GM10248 (cell line): ENCODE data around the gene KCNE1.
A peak's percentile ranks its signal among the peaks of the same experiment; 100 is the strongest.

Experiments
- CTCF ChIA-PET: fragments of 300-600 bp; sonication (Branson Sonifier 250); formaldehyde crosslinking; extraction: SDS; loops from one replicate; lab custom pipeline; 2021; ENCODE audit warnings: antibody characterized with exemption; lab: Yijun Ruan, JAX
- POLR2A ChIA-PET: fragments of 350-650 bp; sonication (Branson Sonifier 250); formaldehyde crosslinking; extraction: SDS; loops from one replicate; lab custom pipeline; 2020; ENCODE audit warnings: antibody characterized with exemption; lab: Yijun Ruan, JAX
- DNase-seq: peaks from one replicate; pipeline ENCODE4 v3.0.0; 2012; ENCODE audit errors: extremely low spot score
- TF ChIP-seq, protein P1 (sequence below): IDR thresholded peaks from 2 replicates; pipeline ENCODE4 v1.5.1; 2012; ENCODE audit warnings: mild to moderate bottlenecking, low read depth; ENCODE audit errors: extremely low read depth, missing control alignments, control extremely low read depth

KCNE1 gene

DNA sequence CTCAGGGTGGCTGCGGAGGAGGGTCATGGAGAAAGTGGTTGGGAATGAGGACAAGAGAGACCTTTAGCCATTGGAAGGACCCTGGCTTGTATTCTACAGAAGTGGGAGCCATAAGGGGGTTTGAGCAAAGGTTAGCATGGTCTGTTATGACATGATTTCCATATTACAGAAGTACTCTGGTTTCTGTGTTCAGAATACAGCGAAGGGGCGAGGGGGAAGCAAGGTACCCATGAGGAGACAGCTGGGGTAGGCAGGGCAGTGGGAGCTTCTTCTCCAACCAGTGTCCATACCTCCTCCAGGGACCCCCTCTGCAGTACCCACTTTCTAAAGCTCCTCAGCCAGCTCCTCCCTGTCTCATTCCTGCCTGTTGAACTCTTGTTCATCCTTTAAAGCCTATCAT is 21.9 kb upstream of the KCNE1 start:
- DNase-seq: no peak
- POLR2A ChIA-PET: no interaction called here
- CTCF ChIA-PET: interaction anchor here (1.1 to 1.6 kb wide), 2 partner anchors 9 to 23 kb away, joined by 3 to 5 read pairs; no protein-coding TSS in a partner anchor
- TF ChIP-seq, protein P1, sequence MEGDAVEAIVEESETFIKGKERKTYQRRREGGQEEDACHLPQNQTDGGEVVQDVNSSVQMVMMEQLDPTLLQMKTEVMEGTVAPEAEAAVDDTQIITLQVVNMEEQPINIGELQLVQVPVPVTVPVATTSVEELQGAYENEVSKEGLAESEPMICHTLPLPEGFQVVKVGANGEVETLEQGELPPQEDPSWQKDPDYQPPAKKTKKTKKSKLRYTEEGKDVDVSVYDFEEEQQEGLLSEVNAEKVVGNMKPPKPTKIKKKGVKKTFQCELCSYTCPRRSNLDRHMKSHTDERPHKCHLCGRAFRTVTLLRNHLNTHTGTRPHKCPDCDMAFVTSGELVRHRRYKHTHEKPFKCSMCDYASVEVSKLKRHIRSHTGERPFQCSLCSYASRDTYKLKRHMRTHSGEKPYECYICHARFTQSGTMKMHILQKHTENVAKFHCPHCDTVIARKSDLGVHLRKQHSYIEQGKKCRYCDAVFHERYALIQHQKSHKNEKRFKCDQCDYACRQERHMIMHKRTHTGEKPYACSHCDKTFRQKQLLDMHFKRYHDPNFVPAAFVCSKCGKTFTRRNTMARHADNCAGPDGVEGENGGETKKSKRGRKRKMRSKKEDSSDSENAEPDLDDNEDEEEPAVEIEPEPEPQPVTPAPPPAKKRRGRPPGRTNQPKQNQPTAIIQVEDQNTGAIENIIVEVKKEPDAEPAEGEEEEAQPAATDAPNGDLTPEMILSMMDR: no peak

DNA sequence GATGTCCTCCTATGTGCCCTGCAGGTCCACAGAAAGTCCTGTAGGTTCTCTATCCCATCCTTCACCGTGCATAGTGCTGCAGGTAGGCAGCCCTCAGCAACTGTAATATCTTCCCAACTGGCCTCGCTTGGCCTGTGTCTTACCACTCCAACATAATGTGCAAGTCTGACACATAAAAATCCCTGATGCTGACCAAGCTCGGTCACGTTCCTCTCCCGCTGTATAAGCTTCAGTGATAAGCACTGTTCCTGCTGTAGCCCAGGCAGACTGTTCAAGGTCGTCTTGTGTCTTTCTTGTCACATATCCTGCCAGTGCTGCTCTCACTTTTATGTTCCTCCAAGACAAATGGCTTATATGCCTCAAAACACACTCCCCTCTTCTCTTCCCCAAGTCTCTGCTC is 19.4 kb upstream of the KCNE1 start:
- CTCF ChIA-PET: interaction anchor here (1.2 kb wide), 1 partner anchor 14 kb away, joined by 6 read pairs; no protein-coding TSS in a partner anchor

DNA sequence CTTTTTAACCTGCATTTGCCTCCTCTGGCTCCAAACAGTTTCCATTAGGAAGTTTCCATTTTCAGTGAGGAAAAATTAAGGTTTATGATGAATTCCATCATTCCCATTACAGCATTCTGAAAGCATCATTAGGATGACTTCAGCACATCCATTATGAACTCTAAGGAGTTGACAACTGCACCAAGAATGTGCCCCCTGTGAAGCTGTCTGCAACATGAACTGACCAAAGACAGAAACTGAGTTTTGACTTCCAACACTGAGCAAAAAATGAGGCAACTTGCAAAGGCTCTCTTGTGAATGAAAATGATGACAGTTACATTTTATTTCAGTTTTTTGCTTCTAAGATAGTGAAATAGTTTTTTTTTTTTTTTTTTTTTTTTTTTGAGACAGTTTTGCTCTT is 18.3 kb upstream of the KCNE1 start:
- TF ChIP-seq, protein P1: no peak
- CTCF ChIA-PET: interaction anchor here (0.9 kb wide), 1 partner anchor 101 kb away, joined by 3 read pairs; no protein-coding TSS in a partner anchor
- no peak for DNase-seq
- POLR2A ChIA-PET: no interaction called here

More for the DNA sequence above, 19.4 kb upstream of the KCNE1 start:
- no peak for DNase-seq
- TF ChIP-seq, protein P1: no peak
- POLR2A ChIA-PET: no interaction called here

DNA sequence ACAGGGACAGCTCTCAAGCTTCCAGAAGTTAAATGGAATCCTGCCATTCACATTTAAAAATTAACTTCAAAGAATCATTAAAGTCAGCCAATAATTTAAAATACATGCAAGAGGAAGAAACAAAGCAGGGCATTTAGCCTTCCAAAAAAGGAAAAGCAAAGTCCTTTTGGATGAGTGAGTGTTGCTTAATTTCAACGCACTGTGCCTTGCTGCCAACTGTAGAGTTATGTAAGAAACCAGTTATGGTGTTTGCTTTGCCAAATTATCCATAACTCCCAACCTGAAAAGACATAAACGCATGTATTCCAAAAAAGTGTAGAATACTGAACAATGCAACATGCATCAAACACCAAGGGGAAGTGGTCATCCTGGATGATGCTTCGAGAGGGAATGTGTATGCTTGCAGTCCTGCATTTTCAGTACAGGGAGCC is 16.1 kb upstream of the KCNE1 start:
- ChIA-PET POLR2A (no interaction called here), CTCF (no interaction called here)
- TF ChIP-seq, protein P1: no peak
- no peak for DNase-seq

DNA sequence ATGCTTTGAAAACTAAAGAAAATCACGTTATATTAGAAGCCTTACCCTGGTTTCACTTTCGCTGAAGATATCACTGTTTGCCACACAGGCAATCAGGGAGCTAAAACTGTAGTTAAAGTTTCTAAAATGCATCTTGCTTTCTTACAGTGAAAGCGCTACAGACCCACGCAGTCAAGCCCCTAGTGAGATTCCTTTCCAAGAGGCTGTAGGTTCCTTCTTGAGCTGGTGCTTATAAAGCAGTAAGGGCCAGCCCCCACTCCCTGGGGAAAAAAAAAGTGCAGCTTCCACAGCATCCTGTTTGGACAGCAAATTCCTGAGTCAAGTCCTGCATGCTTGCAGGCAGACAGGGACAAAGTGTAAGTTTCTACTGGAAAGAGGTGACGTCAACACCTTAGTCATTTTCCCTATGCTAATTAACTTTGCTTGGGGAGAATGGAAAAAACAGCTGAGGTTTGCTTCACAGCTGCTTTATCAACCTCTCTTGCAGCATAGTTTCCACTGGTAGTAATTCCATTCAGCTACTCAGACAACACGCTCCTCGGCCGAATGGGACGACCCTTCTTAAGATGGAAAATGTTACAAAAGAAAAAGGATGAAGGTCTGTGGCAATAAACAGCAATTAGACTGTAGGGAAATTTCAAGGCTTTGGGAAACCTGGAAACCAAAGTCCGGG is 14.7 kb upstream of the KCNE1 start:
- DNase-seq: peak; percentile 48
- POLR2A ChIA-PET: no interaction called here

DNA sequence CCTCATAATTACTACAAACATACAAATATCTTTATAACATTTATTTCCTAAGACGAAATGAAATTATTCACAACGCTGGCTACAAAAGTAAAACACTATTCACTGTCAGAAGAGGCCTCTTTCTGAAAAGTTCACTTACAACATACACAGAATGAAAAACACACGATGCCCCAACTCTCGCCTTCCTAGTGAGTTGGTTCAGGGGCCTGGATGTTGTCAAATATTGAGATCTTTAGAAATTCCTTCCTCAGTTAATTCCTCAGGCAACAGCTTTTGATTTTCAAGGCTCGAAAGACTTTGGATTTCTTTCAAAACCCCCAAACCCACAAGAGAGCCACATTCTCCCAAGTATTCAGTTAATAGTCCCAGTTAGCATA is 14.2 kb upstream of the KCNE1 start:
- ChIA-PET POLR2A (no interaction called here), CTCF (interaction anchor here (0.9 to 3.2 kb wide), 6 partner anchors 9 to 167 kb away, joined by 3 to 21 read pairs (median 4); no protein-coding TSS in a partner anchor)
- TF ChIP-seq, protein P1: no peak
- DNase-seq: no peak

More for the DNA sequence above, 14.7 kb upstream of the KCNE1 start:
- CTCF ChIA-PET: interaction anchor here (0.9 to 3.2 kb wide), 6 partner anchors 9 to 166 kb away, joined by 3 to 21 read pairs (median 4); no protein-coding TSS in a partner anchor
- TF ChIP-seq, protein P1: no peak
